Inflammatory macrophage treated with lipopolysaccharide for 4 hours (primary cell): ENCODE measurements around the gene PHF1.

Source experiments
- DNase-seq: peaks from one replicate; pipeline ENCODE4 v3.0.0-alpha.2; 2020

PHF1 gene

DNA sequence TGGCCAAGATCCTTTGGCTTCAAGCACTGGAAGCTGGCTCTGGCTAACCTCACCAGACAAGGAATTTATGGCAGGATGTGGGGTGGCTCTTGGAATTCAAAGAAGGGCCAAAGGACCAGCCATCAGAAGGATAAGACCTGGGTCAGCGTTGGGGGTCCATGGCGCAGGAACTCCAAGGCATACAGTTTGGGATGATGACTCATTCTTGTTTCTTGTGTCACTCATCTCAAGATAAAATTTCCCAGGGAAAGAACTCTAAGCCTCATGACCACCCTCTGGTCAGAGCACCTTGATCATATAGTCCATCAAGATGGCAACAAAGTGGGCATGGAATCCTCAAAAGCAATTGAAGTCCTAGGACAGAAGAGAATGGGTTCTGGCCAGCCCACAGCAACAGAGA, 48.4 kb downstream of the PHF1 start:
- DNase-seq = no peak
